Measurements from ENCODE around the gene CD109.

Gene CD109

DNA sequence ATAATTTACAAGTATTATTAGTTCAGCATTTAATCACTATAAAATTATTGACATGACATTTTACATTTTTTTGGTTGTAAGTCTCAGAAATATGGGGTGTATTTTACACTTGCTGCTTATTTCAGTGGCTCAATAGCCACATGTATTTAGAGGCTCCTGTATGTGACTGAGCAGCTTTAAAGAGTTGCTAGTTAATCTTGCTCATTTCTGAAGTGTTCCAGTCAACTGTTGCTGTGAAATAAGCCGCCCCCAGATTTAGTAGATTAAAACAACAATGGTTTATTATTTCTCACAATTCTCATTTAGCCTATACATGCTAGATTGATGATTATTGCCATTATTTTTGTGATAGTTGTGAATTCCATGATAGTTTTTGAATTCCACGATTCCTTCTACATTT, 23.0 kb downstream of the CD109 start:
- no peak for ATAC-seq
- no peak for TF ChIP-seq SNAI2 (CRISPR knock-in tag; IDR thresholded peaks at IDR 0.05)
- no peak for TF ChIP-seq TCF4 (CRISPR knock-in tag; IDR thresholded peaks at IDR 0.05; ENCODE audit: borderline replicate concordance)
- no peak for TF ChIP-seq ZFP3 (CRISPR knock-in tag; IDR thresholded peaks at IDR 0.05)
- TF ChIP-seq, protein P1, sequence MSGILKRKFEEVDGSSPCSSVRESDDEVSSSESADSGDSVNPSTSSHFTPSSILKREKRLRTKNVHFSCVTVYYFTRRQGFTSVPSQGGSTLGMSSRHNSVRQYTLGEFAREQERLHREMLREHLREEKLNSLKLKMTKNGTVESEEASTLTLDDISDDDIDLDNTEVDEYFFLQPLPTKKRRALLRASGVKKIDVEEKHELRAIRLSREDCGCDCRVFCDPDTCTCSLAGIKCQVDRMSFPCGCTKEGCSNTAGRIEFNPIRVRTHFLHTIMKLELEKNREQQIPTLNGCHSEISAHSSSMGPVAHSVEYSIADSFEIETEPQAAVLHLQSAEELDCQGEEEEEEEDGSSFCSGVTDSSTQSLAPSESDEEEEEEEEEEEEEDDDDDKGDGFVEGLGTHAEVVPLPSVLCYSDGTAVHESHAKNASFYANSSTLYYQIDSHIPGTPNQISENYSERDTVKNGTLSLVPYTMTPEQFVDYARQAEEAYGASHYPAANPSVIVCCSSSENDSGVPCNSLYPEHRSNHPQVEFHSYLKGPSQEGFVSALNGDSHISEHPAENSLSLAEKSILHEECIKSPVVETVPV (CRISPR knock-in tag; IDR thresholded peaks at IDR 0.05), result no peak
- no peak for TF ChIP-seq ARNTL (CRISPR knock-in tag; IDR thresholded peaks at IDR 0.05; ENCODE audit: borderline replicate concordance, low read depth)
- no peak for TF ChIP-seq CREB5 (CRISPR knock-in tag; IDR thresholded peaks at IDR 0.05; ENCODE audit: low read depth)
- no peak for TF ChIP-seq OSR1 (CRISPR knock-in tag; IDR thresholded peaks at IDR 0.05)
- no peak for TF ChIP-seq ESRRG (CRISPR knock-in tag; IDR thresholded peaks at IDR 0.05)
- no peak for TF ChIP-seq ZFP30 (CRISPR knock-in tag; IDR thresholded peaks at IDR 0.05)
- no peak for TF ChIP-seq TSHZ2 (CRISPR knock-in tag; IDR thresholded peaks at IDR 0.05)
- TF ChIP-seq BACH2 (CRISPR knock-in tag; IDR thresholded peaks at IDR 0.05; ENCODE audit: borderline replicate concordance), result no peak
- no peak for TF ChIP-seq ZNF8 (CRISPR knock-in tag; IDR thresholded peaks at IDR 0.05)
- no peak for TF ChIP-seq ISL1 (CRISPR knock-in tag; IDR thresholded peaks at IDR 0.05)
- TF ChIP-seq PPARA (CRISPR knock-in tag; IDR thresholded peaks at IDR 0.05; ENCODE audit: borderline replicate concordance), result no peak
- no peak for TF ChIP-seq ZNF565 (CRISPR knock-in tag; conservative IDR thresholded peaks at IDR 0.05; ENCODE audit: low read depth)
- no peak for TF ChIP-seq ZC3H10 (CRISPR knock-in tag; IDR thresholded peaks at IDR 0.05)
- no peak for TF ChIP-seq RARB (CRISPR knock-in tag; IDR thresholded peaks at IDR 0.05)
- TF ChIP-seq, protein P2, sequence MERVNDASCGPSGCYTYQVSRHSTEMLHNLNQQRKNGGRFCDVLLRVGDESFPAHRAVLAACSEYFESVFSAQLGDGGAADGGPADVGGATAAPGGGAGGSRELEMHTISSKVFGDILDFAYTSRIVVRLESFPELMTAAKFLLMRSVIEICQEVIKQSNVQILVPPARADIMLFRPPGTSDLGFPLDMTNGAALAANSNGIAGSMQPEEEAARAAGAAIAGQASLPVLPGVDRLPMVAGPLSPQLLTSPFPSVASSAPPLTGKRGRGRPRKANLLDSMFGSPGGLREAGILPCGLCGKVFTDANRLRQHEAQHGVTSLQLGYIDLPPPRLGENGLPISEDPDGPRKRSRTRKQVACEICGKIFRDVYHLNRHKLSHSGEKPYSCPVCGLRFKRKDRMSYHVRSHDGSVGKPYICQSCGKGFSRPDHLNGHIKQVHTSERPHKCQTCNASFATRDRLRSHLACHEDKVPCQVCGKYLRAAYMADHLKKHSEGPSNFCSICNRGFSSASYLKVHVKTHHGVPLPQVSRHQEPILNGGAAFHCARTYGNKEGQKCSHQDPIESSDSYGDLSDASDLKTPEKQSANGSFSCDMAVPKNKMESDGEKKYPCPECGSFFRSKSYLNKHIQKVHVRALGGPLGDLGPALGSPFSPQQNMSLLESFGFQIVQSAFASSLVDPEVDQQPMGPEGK (CRISPR knock-in tag; IDR thresholded peaks at IDR 0.05; ENCODE audit: borderline replicate concordance), result no peak
- no peak for TF ChIP-seq ZNF70 (CRISPR knock-in tag; IDR thresholded peaks at IDR 0.05)
- TF ChIP-seq, protein P3, sequence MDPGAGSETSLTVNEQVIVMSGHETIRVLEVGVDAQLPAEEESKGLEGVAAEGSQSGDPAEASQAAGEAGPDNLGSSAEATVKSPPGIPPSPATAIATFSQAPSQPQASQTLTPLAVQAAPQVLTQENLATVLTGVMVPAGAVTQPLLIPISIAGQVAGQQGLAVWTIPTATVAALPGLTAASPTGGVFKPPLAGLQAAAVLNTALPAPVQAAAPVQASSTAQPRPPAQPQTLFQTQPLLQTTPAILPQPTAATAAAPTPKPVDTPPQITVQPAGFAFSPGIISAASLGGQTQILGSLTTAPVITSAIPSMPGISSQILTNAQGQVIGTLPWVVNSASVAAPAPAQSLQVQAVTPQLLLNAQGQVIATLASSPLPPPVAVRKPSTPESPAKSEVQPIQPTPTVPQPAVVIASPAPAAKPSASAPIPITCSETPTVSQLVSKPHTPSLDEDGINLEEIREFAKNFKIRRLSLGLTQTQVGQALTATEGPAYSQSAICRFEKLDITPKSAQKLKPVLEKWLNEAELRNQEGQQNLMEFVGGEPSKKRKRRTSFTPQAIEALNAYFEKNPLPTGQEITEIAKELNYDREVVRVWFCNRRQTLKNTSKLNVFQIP (CRISPR knock-in tag; IDR thresholded peaks at IDR 0.05; ENCODE audit: borderline replicate concordance, low read depth), result no peak

DNA sequence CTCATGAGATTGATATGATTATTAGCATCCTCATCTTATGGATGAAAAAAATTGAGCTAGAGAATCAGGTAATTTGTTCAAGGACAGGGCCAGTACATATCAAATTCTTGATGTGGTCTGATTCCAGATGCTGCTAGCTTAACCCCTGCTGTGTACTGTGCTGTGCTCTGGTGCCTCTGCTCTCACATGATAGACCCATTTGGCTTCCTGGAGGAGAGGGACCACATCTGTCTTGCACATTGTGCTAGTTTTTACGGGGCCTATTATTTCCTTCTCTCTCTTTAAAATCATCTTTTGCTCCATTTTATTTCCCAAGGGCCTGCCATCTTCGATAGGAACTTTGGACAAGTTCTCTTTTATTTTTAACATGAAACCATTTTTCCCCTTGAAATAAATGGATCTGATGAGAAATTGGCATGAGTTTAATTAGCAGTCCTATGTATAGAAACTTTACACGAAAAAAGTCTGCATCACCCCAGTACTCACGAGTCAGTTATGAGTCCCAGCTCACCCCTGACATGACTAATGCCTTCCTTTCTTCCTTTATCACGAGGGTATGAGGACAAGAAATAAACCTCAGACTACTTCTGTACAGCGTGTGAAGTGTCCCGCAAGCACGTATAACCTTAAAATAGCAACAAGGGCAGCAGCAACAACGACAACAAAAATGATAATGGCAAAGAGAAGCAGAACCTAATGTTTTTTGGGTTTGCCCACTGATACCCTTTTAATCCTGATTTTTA, 26.5 kb downstream of the CD109 start:
- ATAC-seq, result peak; percentile 94
- TF ChIP-seq ZNF8 (CRISPR knock-in tag; IDR thresholded peaks at IDR 0.05) (no peak), ZNF70 (CRISPR knock-in tag; IDR thresholded peaks at IDR 0.05) (no peak), ZC3H10 (CRISPR knock-in tag; IDR thresholded peaks at IDR 0.05) (no peak), TCF4 (CRISPR knock-in tag; IDR thresholded peaks at IDR 0.05; ENCODE audit: borderline replicate concordance) (no peak), CSDC2 (CRISPR knock-in tag; IDR thresholded peaks at IDR 0.05) (no peak), ISL1 (CRISPR knock-in tag; IDR thresholded peaks at IDR 0.05) (no peak), ZFP3 (CRISPR knock-in tag; IDR thresholded peaks at IDR 0.05) (no peak), ZFP30 (CRISPR knock-in tag; IDR thresholded peaks at IDR 0.05) (no peak), RARB (CRISPR knock-in tag; IDR thresholded peaks at IDR 0.05) (no peak), OSR1 (CRISPR knock-in tag; IDR thresholded peaks at IDR 0.05) (no peak), ESRRG (CRISPR knock-in tag; IDR thresholded peaks at IDR 0.05) (no peak), TOX (CRISPR knock-in tag; IDR thresholded peaks at IDR 0.05; ENCODE audit: borderline replicate concordance) (no peak), TSHZ2 (CRISPR knock-in tag; IDR thresholded peaks at IDR 0.05) (no peak), ARNTL (CRISPR knock-in tag; IDR thresholded peaks at IDR 0.05; ENCODE audit: borderline replicate concordance, low read depth) (no peak)
- TF ChIP-seq, protein P3 (CRISPR knock-in tag; IDR thresholded peaks at IDR 0.05; ENCODE audit: borderline replicate concordance, low read depth), result no peak
- TF ChIP-seq, protein P1 (CRISPR knock-in tag; IDR thresholded peaks at IDR 0.05), result no peak

All from SK-N-SH treated with all-trans-retinoic acid at 6 μM for 48 hours (cell line).